GM12878 (cell line): ENCODE measurements around the gene UGGT1. TPM values are rescaled to one million over a fixed set of nuclear protein-coding genes. Genes with fewer than 3 reads are reported as not detected.

Experiments
- ATAC-seq: fragments of 200-7000 bp; cut with Tn5 transposase; 3 replicates; pipeline ENCODE4 v1.9.1; 2020; ENCODE audit warnings: mild to moderate bottlenecking, moderate library complexity
- BruUV-seq: library from RNA; stranded (reverse); fragments of 400-500 nt; replicated peaks from 2 replicates; lab custom pipeline; 2021; lab: Mats Ljungman, UMichigan
- CTCF ChIA-PET: fragments of 300-600 bp; sonication (Branson Sonifier 250); formaldehyde crosslinking; extraction: SDS; loops from one replicate; lab custom pipeline; 2021; ENCODE audit warnings: inconsistent platforms; lab: Yijun Ruan, JAX
- POLR2A ChIA-PET: fragments of 350-600 bp; formaldehyde crosslinking; extraction: SDS; loops from one replicate; lab custom pipeline; 2021; ENCODE audit warnings: inconsistent platforms; lab: Charles Lee
- RAD21 ChIA-PET: fragments of 300-600 bp; sonication (Branson Sonifier 250); formaldehyde crosslinking; loops from one replicate; lab custom pipeline; 2023; ENCODE audit warnings: antibody characterized with exemption; ENCODE audit not compliant: unreplicated experiment; lab: Charles Lee
- SMC1A ChIA-PET: fragments of 300-600 bp; sonication (Branson Sonifier 250); formaldehyde crosslinking; loops from one replicate; lab custom pipeline; 2023; ENCODE audit not compliant: unreplicated experiment, uncharacterized antibody; lab: Charles Lee
- DNase-seq: peaks from one replicate; pipeline ENCODE4 v3.0.0-alpha.2; 2011; ENCODE audit warnings: low read depth, low spot score
- FAIRE-seq: peaks from 3 replicates; lab custom pipeline; 2011; peaks lifted over from hg19 to GRCh38; lab: Jason Lieb, UNC
- H2AFZ ChIP-seq: 2 replicates; pipeline ENCODE4 v1.6.0; 2011; ENCODE audit warnings: low read depth, low read length, control low read depth; ENCODE audit not compliant: control insufficient read depth
- H3K27ac ChIP-seq: 2 replicates; pipeline ENCODE4 v1.5.1; 2011; ENCODE audit warnings: control low read depth; ENCODE audit not compliant: control insufficient read depth, insufficient read depth
- H3K27me3 ChIP-seq, 2 experiments: replicated peaks in 1 of 2; 2 replicates each; pipeline versions ENCODE4 v1.6.0 to v1.6.1; 2011; ENCODE audit warnings: low read length in 1 of 2; ENCODE audit not compliant: control insufficient read depth in 2 of 2, insufficient read depth in 2 of 2
- H3K36me3 ChIP-seq, 2 experiments: 2 replicates each; pipeline ENCODE4 v1.5.1; 2011; ENCODE audit warnings: low read length in 1 of 2; ENCODE audit not compliant: control insufficient read depth in 2 of 2, insufficient read depth in 2 of 2
- H3K4me1 ChIP-seq: 2 replicates; pipeline ENCODE4 v1.6.1; 2011; ENCODE audit warnings: mild to moderate bottlenecking, low read length, moderate library complexity, mixed read lengths; ENCODE audit not compliant: control insufficient read depth, insufficient read depth
- H3K4me2 ChIP-seq: 2 replicates; pipeline ENCODE4 v1.6.0; 2011; ENCODE audit warnings: control low read depth; ENCODE audit not compliant: control insufficient read depth, insufficient read depth
- H3K4me3 ChIP-seq: fragments of 200-600 bp; sonication (generic); 2 replicates; pipeline ENCODE4 v1.5.1; 2016
- H3K79me2 ChIP-seq: 2 replicates; pipeline ENCODE4 v1.6.0; 2011; ENCODE audit warnings: low read length; ENCODE audit not compliant: control insufficient read depth, insufficient read depth
- H3K9ac ChIP-seq: 2 replicates; pipeline ENCODE4 v1.8.0; 2011; ENCODE audit warnings: low read length, control low read depth, mixed read lengths; ENCODE audit not compliant: control insufficient read depth, insufficient read depth
- H3K9me3 ChIP-seq: replicated peaks from 3 replicates; pipeline ENCODE4 v1.5.1; 2011; ENCODE audit warnings: mild to moderate bottlenecking, low read length; ENCODE audit not compliant: control insufficient read depth, insufficient read depth
- H4K20me1 ChIP-seq: 2 replicates; pipeline ENCODE4 v1.6.0; 2011; ENCODE audit not compliant: control insufficient read depth, insufficient read depth
- ATF2 ChIP-seq: IDR thresholded peaks from 2 replicates; pipeline ENCODE4 v1.6.1; 2012; ENCODE audit warnings: low read length, inconsistent platforms
- CHD1 ChIP-seq: IDR thresholded peaks from 2 replicates; pipeline ENCODE4 v1.6.1; 2012; ENCODE audit warnings: low read depth, low read length, improper control_type of control experiment
- CREB1 ChIP-seq: IDR thresholded peaks from 2 replicates; pipeline ENCODE4 v1.6.1; 2012; ENCODE audit warnings: low read depth, mild to moderate bottlenecking, inconsistent platforms
- E4F1 ChIP-seq: fragments of 450-650 bp; IDR thresholded peaks from 2 replicates; pipeline ENCODE4 v1.6.1; 2018; ENCODE audit warnings: borderline replicate concordance, mild to moderate bottlenecking; ENCODE audit not compliant: partially characterized antibody
- FOXK2 ChIP-seq: fragments of 450-650 bp; IDR thresholded peaks from 2 replicates; pipeline ENCODE4 v1.6.1; 2017; ENCODE audit warnings: mild to moderate bottlenecking, moderate library complexity
- GATAD2B ChIP-seq: fragments of 450-650 bp; conservative IDR thresholded peaks from 2 replicates; pipeline ENCODE4 v1.6.1; 2017; ENCODE audit warnings: low read depth, mild to moderate bottlenecking, moderate library complexity
- MEF2A ChIP-seq: IDR thresholded peaks from 2 replicates; pipeline ENCODE4 v1.6.1; 2011; ENCODE audit warnings: low read depth, mild to moderate bottlenecking, low read length, moderate library complexity; ENCODE audit not compliant: insufficient read depth
- NFYA ChIP-seq: IDR thresholded peaks from 2 replicates; pipeline ENCODE4 v1.6.1; 2011; ENCODE audit warnings: low read depth, mild to moderate bottlenecking, low read length, improper control_type of control experiment, borderline replicate concordance
- NR2C1 ChIP-seq: fragments of 450-650 bp; IDR thresholded peaks from 2 replicates; pipeline ENCODE4 v1.6.1; 2017; ENCODE audit warnings: antibody characterized with exemption, mild to moderate bottlenecking, moderate library complexity
- NRF1 ChIP-seq: conservative IDR thresholded peaks from 2 replicates; pipeline ENCODE4 v1.6.1; 2011; ENCODE audit warnings: mild to moderate bottlenecking, low read depth, low read length, improper control_type of control experiment
- RCOR1 ChIP-seq: conservative IDR thresholded peaks from 2 replicates; pipeline ENCODE4 v1.6.1; 2012; ENCODE audit warnings: low read depth, low read length, improper control_type of control experiment
- SIX5 ChIP-seq: IDR thresholded peaks from 2 replicates; pipeline ENCODE4 v1.6.1; 2011; ENCODE audit warnings: mild to moderate bottlenecking, low read depth, low read length, moderate library complexity; ENCODE audit not compliant: severe bottlenecking
- SRF ChIP-seq, 2 experiments: IDR thresholded peaks; 2 replicates each; pipeline ENCODE4 v1.6.1; 2011; ENCODE audit warnings: low read depth in 2 of 2, low read length in 2 of 2, mild to moderate bottlenecking in 1 of 2, moderate library complexity in 1 of 2
- ZBED1 ChIP-seq: IDR thresholded peaks from 2 replicates; pipeline ENCODE4 v1.6.1; 2016; ENCODE audit warnings: borderline replicate concordance
- ZNF24 ChIP-seq: fragments of 450-650 bp; IDR thresholded peaks from 2 replicates; pipeline ENCODE4 v1.6.1; 2017; ENCODE audit warnings: antibody characterized with exemption, mild to moderate bottlenecking
- WGBS: methylation state at CpG from one replicate; pipeline ENCODE4 v1.1.6; 2016; ENCODE audit warnings: low lambda C conversion rate; ENCODE audit not compliant: insufficient replicate concordance, insufficient coverage; ENCODE audit errors: missing lambda C conversion rate; 5-methylcytosine and 5-hydroxymethylcytosine counted together
- in situ Hi-C: fragments of 300-500 bp; cut with MboI; formaldehyde crosslinking; loops from 9 replicates; pipeline ENCODE4 v1.14.3; 2018; ENCODE audit warnings: mixed read lengths
- intact Hi-C: fragments of 100-400 bp; cut with micrococcal nuclease; formaldehyde crosslinking; loops from one replicate; pipeline ENCODE4 v1.14.2; 2022; ENCODE audit not compliant: unreplicated experiment
- polyA plus RNA-seq, 11 experiments: library from polyadenylated mRNA; depleted of rRNA in 4 of 11; unstranded in 6 of 11; stranded (reverse) in 5 of 11; fragments of >200 nt; fragmentation: Nextera tagmentation in 4 of 11; fragmentation: Illumina TruSeq in 1 of 11; extraction: Ambion mirVana in 4 of 11; extraction: Trizol in 1 of 11; gene quantifications; 1 replicate in 1 of 11; 2 replicates in 10 of 11; pipeline versions ENCODE4 v1.2.1 to v1.2.3, GENCODE V29; 2011 to 2016; ENCODE audit warnings: inconsistent platforms in 2 of 11, missing spikeins in 2 of 11, low read depth in 1 of 11
- total RNA-seq, 4 experiments: library from RNA; depleted of rRNA in 3 of 4; stranded (reverse); fragments of >200 nt in 3 of 4; fragmentation: Illumina TruSeq in 1 of 4; extraction: Trizol in 1 of 4; gene quantifications; 2 replicates each; pipeline versions ENCODE4 v1.2.1 to v1.2.3, GENCODE V29; 2013 to 2021

Gene UGGT1
- total and polyA plus RNA-seq, 10 of the 15 experiments (the other 5 are each of a cell fraction or from before 2014, with no cell fraction given) = 4.1 to 49.8 (median 28.5) TPM

GRCh38 chr2:128153786-128154185 is 62.8 kb downstream of the UGGT1 start:
- in situ Hi-C loops = no loop called here

GRCh38 chr2:128154225-128154624 is 63.2 kb downstream of the UGGT1 start:
- in situ Hi-C loops = no loop called here
- CTCF ChIA-PET = no interaction called here
- FAIRE-seq (no peak), ATAC-seq (no peak), DNase-seq (no peak)
- Histone ChIP-seq H3K4me3 (no peak overlapping the region), H3K4me2 (no peak overlapping the region), H3K27me3 (no peaks in the 10 kb centered on the region), H3K9me3 (no peaks in the 10 kb centered on the region), H3K4me1 (no peaks in the 10 kb centered on the region; the same call in 1 of the 2 replicates), H3K36me3 (peaks cover 5 to 20% of the 10 kb centered on the region in 2 experiments), H3K27ac (no peak overlapping the region), H4K20me1 (no peaks in the 10 kb centered on the region), H3K79me2 (no peaks in the 10 kb centered on the region), H2AFZ (no peak overlapping the region), H3K9ac (no peak overlapping the region)
- POLR2A ChIA-PET = no interaction called here
- intact Hi-C loops = no loop called here
- WGBS = 90% methylated on average over 4 of the region's 4 CpGs
- SMC1A ChIA-PET = no interaction called here
- RAD21 ChIA-PET = no interaction called here
- BruUV-seq = no TSS peak
- no peak for TF ChIP-seq RCOR1
- no peak for TF ChIP-seq E4F1
- no peak for TF ChIP-seq ZBED1
- no peak for TF ChIP-seq SRF (IDR thresholded peaks at IDR 0.05; ENCODE audit: low read depth in 2 of 2, low read length in 2 of 2)
- TF ChIP-seq FOXK2 = no peak
- TF ChIP-seq NR2C1 = no peak
- TF ChIP-seq GATAD2B = no peak
- TF ChIP-seq SIX5 = no peak
- TF ChIP-seq ZNF24 = no peak
- no peak for TF ChIP-seq NRF1
- TF ChIP-seq NFYA = no peak

More at GRCh38 chr2:128153786-128154185, 62.8 kb downstream of the UGGT1 start:
- H3K4me3 ChIP-seq = no peak overlapping the region
- intact Hi-C loops = no loop called here
- H3K4me2 ChIP-seq = no peak overlapping the region
- BruUV-seq = no TSS peak
- FAIRE-seq (no peak), DNase-seq (no peak), ATAC-seq (no peak)
- TF ChIP-seq ATF2 (0 out of 2 replicates have a peak, but pooled peaks have one; percentile 37), MEF2A (0 out of 2 replicates have a peak, but pooled peaks have one; percentile 65), CREB1 (peak; percentile 32; the same call in 1 of the 2 replicates), CHD1 (no peak)
- no peaks in the 10 kb centered on the region; the same call in 1 of the 2 replicates for H3K4me1 ChIP-seq
- no peak overlapping the region for H2AFZ ChIP-seq
- WGBS = 85% methylated on average over 3 of the region's 3 CpGs
- no peaks in the 10 kb centered on the region for H3K27me3 ChIP-seq
- ChIA-PET CTCF (no interaction called here), RAD21 (no interaction called here), POLR2A (no interaction called here), SMC1A (no interaction called here)
- H3K79me2 ChIP-seq = no peaks in the 10 kb centered on the region
- H3K36me3 ChIP-seq = peaks cover 5 to 20% of the 10 kb centered on the region in 2 experiments
- no peak overlapping the region for H3K9ac ChIP-seq
- H4K20me1 ChIP-seq = no peaks in the 10 kb centered on the region
- H3K9me3 ChIP-seq = no peaks in the 10 kb centered on the region
- H3K27ac ChIP-seq = no peak overlapping the region
